A673 (cell line): ENCODE measurements around the gene STARD7. TPM values are rescaled to one million over a fixed set of nuclear protein-coding genes. Genes with fewer than 3 reads are reported as not detected.

ENCODE experiments used
- BruUV-seq: library from RNA; stranded (reverse); fragments of 400-500 nt; replicated peaks from 2 replicates; lab custom pipeline; 2021; lab: Mats Ljungman, UMichigan
- CTCF ChIA-PET: fragments of 300-600 bp; sonication (Branson Sonifier 250); formaldehyde crosslinking; loops from one replicate; lab custom pipeline; 2022; ENCODE audit warnings: antibody characterized with exemption; lab: Charles Lee
- POLR2A ChIA-PET: fragments of 300-600 bp; sonication (Branson Sonifier 250); formaldehyde crosslinking; loops from one replicate; lab custom pipeline; 2022; ENCODE audit warnings: antibody characterized with exemption; ENCODE audit not compliant: low non-redundant PET; lab: Charles Lee
- DNase-seq: peaks from one replicate; pipeline ENCODE4 v3.0.0-alpha.2; 2015; ENCODE audit warnings: low spot score
- H3K27ac ChIP-seq: fragments of 200-600 bp; sonication (generic); 2 replicates; pipeline ENCODE4 v1.5.1; 2016; ENCODE audit warnings: mixed run types, low read depth, mild to moderate bottlenecking, mixed read lengths, antibody characterized with exemption, low read length; ENCODE audit not compliant: poor library complexity, severe bottlenecking
- H3K27me3 ChIP-seq: fragments of 200-600 bp; sonication (generic); replicated peaks from 2 replicates; pipeline ENCODE4 v1.6.1; 2017; ENCODE audit warnings: mixed run types, low read depth, mild to moderate bottlenecking, mixed read lengths, antibody characterized with exemption, low read length; ENCODE audit not compliant: insufficient read depth, poor library complexity
- H3K36me3 ChIP-seq: fragments of 200-600 bp; sonication (generic); 2 replicates; pipeline ENCODE4 v1.6.1; 2016; ENCODE audit warnings: mixed run types, mild to moderate bottlenecking, mixed read lengths, antibody characterized with exemption, low read length; ENCODE audit not compliant: insufficient read depth, poor library complexity, severe bottlenecking
- H3K4me1 ChIP-seq: fragments of 200-600 bp; sonication (generic); 2 replicates; pipeline ENCODE4 v1.6.1; 2017; ENCODE audit warnings: mixed run types, mild to moderate bottlenecking, mixed read lengths, antibody characterized with exemption, low read length; ENCODE audit not compliant: insufficient read depth, poor library complexity, severe bottlenecking
- H3K4me3 ChIP-seq: fragments of 200-600 bp; sonication (generic); 2 replicates; pipeline ENCODE4 v1.5.1; 2016; ENCODE audit warnings: low read depth, mixed run types, mild to moderate bottlenecking, mixed read lengths, low read length; ENCODE audit not compliant: poor library complexity, severe bottlenecking
- H3K9me3 ChIP-seq: fragments of 200-600 bp; sonication (generic); 2 replicates; pipeline ENCODE4 v1.6.1; 2016; ENCODE audit warnings: mixed run types, low read depth, mild to moderate bottlenecking, mixed read lengths, antibody characterized with exemption, low read length; ENCODE audit not compliant: poor library complexity, severe bottlenecking
- EZH2 ChIP-seq: fragments of 200-600 bp; sonication (generic); IDR thresholded peaks from 2 replicates; pipeline ENCODE4 v1.6.1; 2017; ENCODE audit warnings: borderline replicate concordance, low read depth, mild to moderate bottlenecking, mixed read lengths, antibody characterized with exemption, low read length; ENCODE audit not compliant: poor library complexity, severe bottlenecking
- intact Hi-C: fragments of 100-400 bp; cut with micrococcal nuclease; formaldehyde crosslinking; loops from one replicate; pipeline ENCODE4 v1.10.0; 2022; ENCODE audit not compliant: unreplicated experiment
- total RNA-seq: library from RNA; stranded (reverse); gene quantifications from 2 replicates; pipeline ENCODE4 v1.2.3, GENCODE V29; 2021
- TF ChIP-seq, protein P1 (sequence below): fragments of 300-800, 200-600 bp; sonication (generic); conservative IDR thresholded peaks from 2 replicates; pipeline ENCODE4 v1.5.1; 2017; ENCODE audit warnings: low read depth, mild to moderate bottlenecking, antibody characterized with exemption, low read length, moderate library complexity, mixed read lengths

STARD7 gene
- total RNA-seq, 1 experiment from 2014 or later = 201 TPM

DNA sequence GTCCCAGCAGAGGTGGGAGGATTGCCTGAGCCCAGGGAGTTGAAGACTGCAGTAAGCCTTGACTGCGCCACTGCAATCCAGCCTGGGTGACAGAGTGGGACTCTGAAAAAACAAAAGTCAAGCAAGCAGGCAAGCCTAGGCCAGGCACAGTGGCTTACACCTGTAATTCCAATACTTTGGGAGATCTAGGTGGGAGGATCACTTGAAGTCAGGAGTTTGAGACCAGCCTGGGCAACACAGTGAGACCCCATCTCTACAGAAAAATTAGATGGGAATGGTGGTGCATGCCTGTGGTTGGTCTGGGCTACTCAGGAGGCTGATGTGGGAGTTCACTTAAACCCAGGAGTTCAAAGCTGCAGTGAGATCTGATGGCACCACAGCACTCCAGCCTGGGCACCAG lies 28.6 kb downstream of the STARD7 start:
- no peak for TF ChIP-seq EZH2
- TF ChIP-seq, protein P1, sequence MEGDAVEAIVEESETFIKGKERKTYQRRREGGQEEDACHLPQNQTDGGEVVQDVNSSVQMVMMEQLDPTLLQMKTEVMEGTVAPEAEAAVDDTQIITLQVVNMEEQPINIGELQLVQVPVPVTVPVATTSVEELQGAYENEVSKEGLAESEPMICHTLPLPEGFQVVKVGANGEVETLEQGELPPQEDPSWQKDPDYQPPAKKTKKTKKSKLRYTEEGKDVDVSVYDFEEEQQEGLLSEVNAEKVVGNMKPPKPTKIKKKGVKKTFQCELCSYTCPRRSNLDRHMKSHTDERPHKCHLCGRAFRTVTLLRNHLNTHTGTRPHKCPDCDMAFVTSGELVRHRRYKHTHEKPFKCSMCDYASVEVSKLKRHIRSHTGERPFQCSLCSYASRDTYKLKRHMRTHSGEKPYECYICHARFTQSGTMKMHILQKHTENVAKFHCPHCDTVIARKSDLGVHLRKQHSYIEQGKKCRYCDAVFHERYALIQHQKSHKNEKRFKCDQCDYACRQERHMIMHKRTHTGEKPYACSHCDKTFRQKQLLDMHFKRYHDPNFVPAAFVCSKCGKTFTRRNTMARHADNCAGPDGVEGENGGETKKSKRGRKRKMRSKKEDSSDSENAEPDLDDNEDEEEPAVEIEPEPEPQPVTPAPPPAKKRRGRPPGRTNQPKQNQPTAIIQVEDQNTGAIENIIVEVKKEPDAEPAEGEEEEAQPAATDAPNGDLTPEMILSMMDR = no peak
- Histone ChIP-seq H3K9me3 (no peaks in the 10 kb centered on the region), H3K27ac (no peak overlapping the region), H3K36me3 (peaks cover 8% of the 10 kb centered on the region), H3K27me3 (no peaks in the 10 kb centered on the region), H3K4me3 (no peak overlapping the region), H3K4me1 (no peaks in the 10 kb centered on the region)
- no TSS peak for BruUV-seq
- CTCF ChIA-PET = no interaction called here
- intact Hi-C loops = no loop called here
- POLR2A ChIA-PET = no interaction called here
- no peak for DNase-seq

- no peak for DNase-seq
- no peak for TF ChIP-seq EZH2
- TF ChIP-seq, protein P1 = no peak
- intact Hi-C loops = loop anchor here (10.0 kb wide), 1 partner anchor 62 kb away; the partner anchor contains the start of gene ADRA2B
- H3K4me1 ChIP-seq = no peaks in the 10 kb centered on the region
- BruUV-seq = no TSS peak
- H3K9me3 ChIP-seq = no peaks in the 10 kb centered on the region
- H3K36me3 ChIP-seq = no peaks in the 10 kb centered on the region
- ChIA-PET CTCF (no interaction called here), POLR2A (no interaction called here)
- no peak overlapping the region for H3K4me3 ChIP-seq
- no peaks in the 10 kb centered on the region for H3K27me3 ChIP-seq
- no peak overlapping the region for H3K27ac ChIP-seq
Observed at GRCh38 chr2:96176661-96177060, 32.0 kb downstream of the STARD7 start.

DNA sequence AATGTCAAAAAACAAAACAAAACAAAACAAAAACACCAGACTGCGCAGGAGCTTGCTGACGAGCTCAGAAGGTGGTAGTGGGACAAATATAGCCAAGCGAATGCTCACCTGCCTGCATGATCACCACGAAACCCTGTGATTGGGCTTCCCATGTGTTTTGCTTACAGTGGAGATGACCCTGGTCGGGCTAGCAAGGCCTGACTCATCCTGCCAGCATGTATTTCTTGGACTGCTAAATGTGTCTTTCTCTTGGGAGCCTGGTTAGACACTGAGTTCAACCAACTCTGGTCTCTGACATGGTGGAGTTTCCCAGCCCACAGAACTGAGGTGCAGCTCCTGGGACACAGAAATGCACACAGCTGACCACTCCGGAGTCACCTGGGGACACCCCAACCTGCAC lies 32.7 kb downstream of the STARD7 start:
- Histone ChIP-seq H3K4me3 (no peak overlapping the region), H3K27me3 (no peaks in the 10 kb centered on the region), H3K27ac (no peak overlapping the region), H3K9me3 (no peaks in the 10 kb centered on the region), H3K36me3 (no peaks in the 10 kb centered on the region), H3K4me1 (no peaks in the 10 kb centered on the region)
- DNase-seq = no peak
- intact Hi-C loops = loop anchor here (2.0 to 10.0 kb wide), 2 partner anchors 61 to 183 kb away; partner anchors contain the start of gene ADRA2B
- TF ChIP-seq, protein P1 = no peak
- TF ChIP-seq EZH2 = no peak
- ChIA-PET POLR2A (no interaction called here), CTCF (no interaction called here)
- no TSS peak for BruUV-seq
